K562 (cell line): Measurements from ENCODE around the gene LMAN1L. TPM values are rescaled to one million over a fixed set of nuclear protein-coding genes. Genes with fewer than 3 reads are reported as not detected.

Experiments
- DMBX1 ChIP-seq: fragments of 250-450 bp; sonication (Bioruptor Pico); IDR thresholded peaks from 2 replicates; pipeline ENCODE4 v1.8.0; 2022; ENCODE audit warnings: inconsistent platforms, mild to moderate bottlenecking, moderate library complexity, borderline replicate concordance
- PML ChIP-seq: IDR thresholded peaks from 2 replicates; pipeline ENCODE4 v1.6.1; 2012; ENCODE audit warnings: low read length, inconsistent platforms
- SMAD3 ChIP-seq: fragments of 450-650 bp; formaldehyde crosslinking; conservative IDR thresholded peaks from 2 replicates; pipeline ENCODE4 v1.4.0; 2020; ENCODE audit warnings: mild to moderate bottlenecking
- SMAD4 ChIP-seq: fragments of 250-450 bp; sonication (Bioruptor Pico); conservative IDR thresholded peaks from 2 replicates; pipeline ENCODE4 v1.8.0; 2021; ENCODE audit warnings: inconsistent platforms, mild to moderate bottlenecking, moderate library complexity
- TGIF2 ChIP-seq: sonication (generic); formaldehyde crosslinking; IDR thresholded peaks from 2 replicates; pipeline ENCODE4 v1.8.1; 2022; ENCODE audit warnings: mild to moderate bottlenecking, missing genetic modification reagents, moderate library complexity
- YY1 ChIP-seq, 3 experiments: IDR thresholded peaks; 2 replicates each; pipeline ENCODE4 v1.6.1; 2011; ENCODE audit warnings: low read length in 2 of 3, mild to moderate bottlenecking in 2 of 3, moderate library complexity in 2 of 3, borderline replicate concordance in 1 of 3, control low read depth in 1 of 3, low read depth in 1 of 3; ENCODE audit not compliant: insufficient read depth in 3 of 3, insufficient replicate concordance in 2 of 3, control insufficient read depth in 1 of 3, insufficient read length in 1 of 3; ENCODE audit errors: extremely low read depth in 1 of 3
- ZBTB17 ChIP-seq: fragments of 450-650 bp; formaldehyde crosslinking; IDR thresholded peaks from 2 replicates; pipeline ENCODE4 v1.4.0; 2020; ENCODE audit warnings: mild to moderate bottlenecking
- ZNF174 ChIP-seq: fragments of 250-450 bp; sonication (Bioruptor Pico); IDR thresholded peaks from 2 replicates; pipeline ENCODE4 v1.4.0; 2020; ENCODE audit warnings: mild to moderate bottlenecking
- ZNF217 ChIP-seq: sonication (generic); formaldehyde crosslinking; IDR thresholded peaks from 2 replicates; pipeline ENCODE4 v1.8.0; 2022; ENCODE audit warnings: mild to moderate bottlenecking, missing genetic modification reagents
- polyA plus RNA-seq, 8 experiments: library from polyadenylated mRNA; depleted of rRNA in 4 of 8; stranded (reverse) in 5 of 8; unstranded in 3 of 8; fragments of >200 nt; fragmentation: Nextera tagmentation in 2 of 8; fragmentation: Illumina TruSeq in 1 of 8; extraction: Ambion mirVana in 2 of 8; extraction: Trizol in 1 of 8; gene quantifications; 2 replicates each; pipeline versions ENCODE4 v1.2.1 to v1.2.3, GENCODE V29; 2011 to 2014; ENCODE audit warnings: inconsistent platforms in 1 of 8, missing spikeins in 1 of 8
- total RNA-seq, 7 experiments: library from RNA; depleted of rRNA in 6 of 7; stranded (reverse); fragments of >200 nt in 6 of 7; fragmentation: Illumina TruSeq in 2 of 7; extraction: Trizol in 2 of 7; gene quantifications; 2 replicates each; pipeline versions ENCODE4 v1.2.1 to v1.2.3, GENCODE V29; 2011 to 2021; ENCODE audit warnings: low replicate concordance in 1 of 7
- TF ChIP-seq, protein P1 (sequence below): IDR thresholded peaks from 3 replicates; pipeline ENCODE4 v1.6.1; 2011; ENCODE audit warnings: borderline replicate concordance, mild to moderate bottlenecking, moderate library complexity; ENCODE audit not compliant: insufficient read length; ENCODE audit errors: extremely low read depth
- TF ChIP-seq, protein P2 (sequence below): fragments of 450-650 bp; formaldehyde crosslinking; IDR thresholded peaks from 2 replicates; pipeline ENCODE4 v1.4.0; 2022; ENCODE audit warnings: mild to moderate bottlenecking, moderate library complexity

Gene LMAN1L
- total and polyA plus RNA-seq, 9 of the 15 experiments (the other 6 are each of a cell fraction or from before 2014, with no cell fraction given) = not detected

DNA sequence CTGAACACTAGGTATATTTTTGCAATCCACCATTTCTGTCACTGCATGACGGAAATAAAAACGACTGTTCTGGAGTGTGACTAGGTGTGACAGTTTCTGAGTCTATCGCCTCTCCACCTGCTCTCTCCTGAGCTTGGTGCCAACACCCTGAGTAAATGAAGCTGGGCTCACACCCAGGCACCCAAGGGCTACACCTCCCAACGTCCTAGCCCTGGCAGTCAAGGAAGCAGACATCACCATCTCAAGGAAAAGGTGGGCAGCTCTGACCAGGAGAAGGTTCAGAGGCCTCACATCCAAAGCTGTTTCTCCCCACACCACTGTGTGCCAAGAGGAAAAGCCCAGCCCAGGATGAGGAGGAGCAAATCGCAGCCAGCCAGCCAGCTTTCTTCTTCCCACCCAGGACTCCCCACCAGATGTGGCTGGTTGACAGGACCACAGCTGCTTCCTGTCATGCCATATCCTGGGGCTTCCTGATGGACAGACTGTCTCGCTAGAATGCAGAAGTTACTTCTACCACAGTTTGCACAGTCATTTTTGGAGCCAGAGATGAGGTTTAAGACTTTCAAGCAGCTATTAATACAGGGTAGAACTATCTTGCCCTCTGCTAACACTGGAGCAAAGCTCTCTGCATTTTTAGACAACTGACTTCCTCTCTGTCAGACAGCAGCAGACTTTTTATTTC, 57.2 kb downstream of the LMAN1L start (continued):
- TF ChIP-seq, protein P1, sequence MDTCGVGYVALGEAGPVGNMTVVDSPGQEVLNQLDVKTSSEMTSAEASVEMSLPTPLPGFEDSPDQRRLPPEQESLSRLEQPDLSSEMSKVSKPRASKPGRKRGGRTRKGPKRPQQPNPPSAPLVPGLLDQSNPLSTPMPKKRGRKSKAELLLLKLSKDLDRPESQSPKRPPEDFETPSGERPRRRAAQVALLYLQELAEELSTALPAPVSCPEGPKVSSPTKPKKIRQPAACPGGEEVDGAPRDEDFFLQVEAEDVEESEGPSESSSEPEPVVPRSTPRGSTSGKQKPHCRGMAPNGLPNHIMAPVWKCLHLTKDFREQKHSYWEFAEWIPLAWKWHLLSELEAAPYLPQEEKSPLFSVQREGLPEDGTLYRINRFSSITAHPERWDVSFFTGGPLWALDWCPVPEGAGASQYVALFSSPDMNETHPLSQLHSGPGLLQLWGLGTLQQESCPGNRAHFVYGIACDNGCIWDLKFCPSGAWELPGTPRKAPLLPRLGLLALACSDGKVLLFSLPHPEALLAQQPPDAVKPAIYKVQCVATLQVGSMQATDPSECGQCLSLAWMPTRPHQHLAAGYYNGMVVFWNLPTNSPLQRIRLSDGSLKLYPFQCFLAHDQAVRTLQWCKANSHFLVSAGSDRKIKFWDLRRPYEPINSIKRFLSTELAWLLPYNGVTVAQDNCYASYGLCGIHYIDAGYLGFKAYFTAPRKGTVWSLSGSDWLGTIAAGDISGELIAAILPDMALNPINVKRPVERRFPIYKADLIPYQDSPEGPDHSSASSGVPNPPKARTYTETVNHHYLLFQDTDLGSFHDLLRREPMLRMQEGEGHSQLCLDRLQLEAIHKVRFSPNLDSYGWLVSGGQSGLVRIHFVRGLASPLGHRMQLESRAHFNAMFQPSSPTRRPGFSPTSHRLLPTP = no peak
- TF ChIP-seq ZNF174 (CRISPR knock-in tag) (no peak), SMAD4 (CRISPR knock-in tag) (peak; percentile 25; the same call in 1 of the 2 replicates), DMBX1 (CRISPR knock-in tag) (no peak), ZNF217 (CRISPR knock-in tag) (no peak), PML (no peak), TGIF2 (CRISPR knock-in tag) (peak; percentile 84; the same call in 1 of the 2 replicates), SMAD3 (CRISPR knock-in tag) (no peak), ZBTB17 (CRISPR knock-in tag) (no peak), YY1 (IDR thresholded peaks at IDR 0.05; ENCODE audit: borderline replicate concordance in 1 of 3, control insufficient read depth in 1 of 3, extremely low read depth in 1 of 3, insufficient read depth in 3 of 3, insufficient read length in 1 of 3, insufficient replicate concordance in 2 of 3, low read depth in 1 of 3, low read length in 2 of 3) (no peak)
- TF ChIP-seq, protein P2, sequence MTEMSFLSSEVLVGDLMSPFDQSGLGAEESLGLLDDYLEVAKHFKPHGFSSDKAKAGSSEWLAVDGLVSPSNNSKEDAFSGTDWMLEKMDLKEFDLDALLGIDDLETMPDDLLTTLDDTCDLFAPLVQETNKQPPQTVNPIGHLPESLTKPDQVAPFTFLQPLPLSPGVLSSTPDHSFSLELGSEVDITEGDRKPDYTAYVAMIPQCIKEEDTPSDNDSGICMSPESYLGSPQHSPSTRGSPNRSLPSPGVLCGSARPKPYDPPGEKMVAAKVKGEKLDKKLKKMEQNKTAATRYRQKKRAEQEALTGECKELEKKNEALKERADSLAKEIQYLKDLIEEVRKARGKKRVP = no peak
